Muscle layer of colon (tissue), 2 donors: ENCODE data around the gene CNTNAP2.

Experiments used
- H3K27ac ChIP-seq: one replicate; pipeline ENCODE4 v1.7.0; 2013; ENCODE audit warnings: low read depth, mild to moderate bottlenecking, low read length, moderate library complexity
- H3K27me3 ChIP-seq, 2 donors: one replicate each; pipeline ENCODE4 v1.7.0; 2013; ENCODE audit warnings: low read length in 2 of 2, mild to moderate bottlenecking in 2 of 2; ENCODE audit not compliant: insufficient read depth in 2 of 2, control insufficient read depth in 1 of 2
- H3K36me3 ChIP-seq: one replicate; pipeline ENCODE4 v1.7.0; 2013; ENCODE audit warnings: mild to moderate bottlenecking, low read length; ENCODE audit not compliant: insufficient read depth
- H3K4me1 ChIP-seq: one replicate; pipeline ENCODE4 v1.7.0; 2013; ENCODE audit warnings: mild to moderate bottlenecking, low read length; ENCODE audit not compliant: insufficient read depth
- H3K4me3 ChIP-seq, 2 donors: one replicate each; pipeline ENCODE4 v1.7.0; 2013; ENCODE audit warnings: low read length in 2 of 2, low read depth in 1 of 2, mild to moderate bottlenecking in 1 of 2, moderate library complexity in 1 of 2
- H3K9ac ChIP-seq: one replicate; pipeline ENCODE4 v1.7.0; 2013; ENCODE audit warnings: low read length
- H3K9me3 ChIP-seq: one replicate; pipeline ENCODE4 v1.7.0; 2013; ENCODE audit warnings: mild to moderate bottlenecking, low read length
- donor health status: abdominal sarcoma.
- donor health status: Adenocarcinoma of cecum.

Gene CNTNAP2

GRCh38 chr7:147069771-147070170 is 953.2 kb downstream of the CNTNAP2 start:
- H3K9ac ChIP-seq: no peak overlapping the region
- H3K4me1 ChIP-seq: no peaks in the 10 kb centered on the region
- H3K27me3 ChIP-seq: no peaks in the 10 kb centered on the region
- H3K9me3 ChIP-seq: no peaks in the 10 kb centered on the region
- H3K27ac ChIP-seq: no peak overlapping the region
- no peaks in the 10 kb centered on the region for H3K36me3 ChIP-seq
- no peak overlapping the region for H3K4me3 ChIP-seq

GRCh38 chr7:147070886-147071285 is 954.3 kb downstream of the CNTNAP2 start:
- H3K4me1 ChIP-seq: no peaks in the 10 kb centered on the region
- no peak overlapping the region for H3K4me3 ChIP-seq
- no peaks in the 10 kb centered on the region for H3K36me3 ChIP-seq
- no peaks in the 10 kb centered on the region for H3K27me3 ChIP-seq
- no peak overlapping the region for H3K27ac ChIP-seq
- H3K9me3 ChIP-seq: no peaks in the 10 kb centered on the region
- H3K9ac ChIP-seq: no peak overlapping the region

- Histone ChIP-seq H3K9ac (no peak overlapping the region), H3K36me3 (no peaks in the 10 kb centered on the region), H3K27me3 (no peaks in the 10 kb centered on the region), H3K27ac (no peak overlapping the region), H3K9me3 (no peaks in the 10 kb centered on the region), H3K4me1 (no peaks in the 10 kb centered on the region), H3K4me3 (no peak overlapping the region)
These were observed 954.9 kb downstream of the CNTNAP2 start for GRCh38 chr7:147071536-147071935.

GRCh38 chr7:147078312-147078711 is 961.7 kb downstream of the CNTNAP2 start:
- H3K36me3 ChIP-seq: no peaks in the 10 kb centered on the region

GRCh38 chr7:147079083-147079482 is 962.5 kb downstream of the CNTNAP2 start:
- Histone ChIP-seq H3K9me3 (no peaks in the 10 kb centered on the region), H3K27me3 (no peaks in the 10 kb centered on the region), H3K36me3 (no peaks in the 10 kb centered on the region), H3K4me3 (no peak overlapping the region), H3K9ac (no peak overlapping the region), H3K4me1 (no peaks in the 10 kb centered on the region), H3K27ac (no peak overlapping the region)

More at GRCh38 chr7:147078312-147078711, 961.7 kb downstream of the CNTNAP2 start:
- Histone ChIP-seq H3K4me3 (no peak overlapping the region), H3K27me3 (no peaks in the 10 kb centered on the region), H3K9ac (no peak overlapping the region), H3K4me1 (no peaks in the 10 kb centered on the region), H3K27ac (no peak overlapping the region), H3K9me3 (no peaks in the 10 kb centered on the region)

GRCh38 chr7:147079921-147080420 is 963.4 kb downstream of the CNTNAP2 start:
- Histone ChIP-seq H3K27me3 (no peaks in the 10 kb centered on the region), H3K36me3 (no peaks in the 10 kb centered on the region), H3K4me3 (no peak overlapping the region), H3K9me3 (no peaks in the 10 kb centered on the region), H3K4me1 (no peaks in the 10 kb centered on the region), H3K9ac (no peak overlapping the region), H3K27ac (no peak overlapping the region)

- H3K9ac ChIP-seq: no peak overlapping the region
- no peaks in the 10 kb centered on the region for H3K27me3 ChIP-seq
- no peaks in the 10 kb centered on the region for H3K36me3 ChIP-seq
- H3K27ac ChIP-seq: no peak overlapping the region
- no peak overlapping the region for H3K4me3 ChIP-seq
- H3K9me3 ChIP-seq: no peaks in the 10 kb centered on the region
- H3K4me1 ChIP-seq: no peaks in the 10 kb centered on the region
These were observed 964.5 kb downstream of the CNTNAP2 start for GRCh38 chr7:147081117-147081516.

- Histone ChIP-seq H3K9me3 (no peaks in the 10 kb centered on the region), H3K4me3 (no peak overlapping the region)
These were observed 972.5 kb downstream of the CNTNAP2 start for GRCh38 chr7:147089051-147089461.

GRCh38 chr7:147089608-147090007 is 973.0 kb downstream of the CNTNAP2 start:
- Histone ChIP-seq H3K27me3 (no peaks in the 10 kb centered on the region), H3K36me3 (no peaks in the 10 kb centered on the region), H3K4me3 (no peak overlapping the region), H3K4me1 (no peaks in the 10 kb centered on the region), H3K9ac (no peak overlapping the region), H3K27ac (no peak overlapping the region), H3K9me3 (no peaks in the 10 kb centered on the region)

More at GRCh38 chr7:147089051-147089461, 972.5 kb downstream of the CNTNAP2 start:
- Histone ChIP-seq H3K9ac (no peak overlapping the region), H3K27me3 (no peaks in the 10 kb centered on the region), H3K27ac (no peak overlapping the region), H3K4me1 (no peaks in the 10 kb centered on the region), H3K36me3 (no peaks in the 10 kb centered on the region)

- H3K9ac ChIP-seq: no peak overlapping the region
- H3K4me1 ChIP-seq: no peaks in the 10 kb centered on the region
- H3K9me3 ChIP-seq: no peaks in the 10 kb centered on the region
- no peaks in the 10 kb centered on the region for H3K36me3 ChIP-seq
- H3K27me3 ChIP-seq: no peaks in the 10 kb centered on the region
- no peak overlapping the region for H3K27ac ChIP-seq
- H3K4me3 ChIP-seq: no peak overlapping the region
These were observed 980.0 kb downstream of the CNTNAP2 start for GRCh38 chr7:147096629-147097028.

- Histone ChIP-seq H3K27ac (no peak overlapping the region), H3K4me3 (no peak overlapping the region), H3K36me3 (no peaks in the 10 kb centered on the region), H3K27me3 (no peaks in the 10 kb centered on the region), H3K9ac (no peak overlapping the region), H3K4me1 (no peaks in the 10 kb centered on the region), H3K9me3 (no peaks in the 10 kb centered on the region)
These were observed 986.6 kb downstream of the CNTNAP2 start for GRCh38 chr7:147103224-147103623.

GRCh38 chr7:147106746-147107145 is 990.1 kb downstream of the CNTNAP2 start:
- no peaks in the 10 kb centered on the region for H3K27me3 ChIP-seq
- H3K27ac ChIP-seq: no peak overlapping the region
- H3K4me3 ChIP-seq: no peak overlapping the region
- H3K36me3 ChIP-seq: no peaks in the 10 kb centered on the region
- H3K9ac ChIP-seq: no peak overlapping the region
- no peaks in the 10 kb centered on the region for H3K9me3 ChIP-seq
- no peaks in the 10 kb centered on the region for H3K4me1 ChIP-seq
